K562 (cell line): ENCODE measurements around the gene CYB5D1. TPM values are rescaled to one million over a fixed set of nuclear protein-coding genes. Genes with fewer than 3 reads are reported as not detected.

ENCODE experiments used
- LCOR ChIP-seq: sonication (generic); formaldehyde crosslinking; IDR thresholded peaks from 2 replicates; pipeline ENCODE4 v1.8.0; 2022; ENCODE audit warnings: mild to moderate bottlenecking, missing genetic modification reagents
- PRPF4 ChIP-seq: fragments of 200-400 bp; formaldehyde crosslinking; IDR thresholded peaks from one replicate; pipeline ENCODE4 v1.6.1; 2017; ENCODE audit warnings: low read length, low read depth, mild to moderate bottlenecking; ENCODE audit not compliant: insufficient read depth, poor library complexity, severe bottlenecking
- polyA plus RNA-seq, 8 experiments: library from polyadenylated mRNA; depleted of rRNA in 4 of 8; stranded (reverse) in 5 of 8; unstranded in 3 of 8; fragments of >200 nt; fragmentation: Nextera tagmentation in 2 of 8; fragmentation: Illumina TruSeq in 1 of 8; extraction: Ambion mirVana in 2 of 8; extraction: Trizol in 1 of 8; gene quantifications; 2 replicates each; pipeline versions ENCODE4 v1.2.1 to v1.2.3, GENCODE V29; 2011 to 2014; ENCODE audit warnings: inconsistent platforms in 1 of 8, missing spikeins in 1 of 8
- total RNA-seq, 7 experiments: library from RNA; depleted of rRNA in 6 of 7; stranded (reverse); fragments of >200 nt in 6 of 7; fragmentation: Illumina TruSeq in 2 of 7; extraction: Trizol in 2 of 7; gene quantifications; 2 replicates each; pipeline versions ENCODE4 v1.2.1 to v1.2.3, GENCODE V29; 2011 to 2021; ENCODE audit warnings: low replicate concordance in 1 of 7
- TF ChIP-seq, protein P1 (sequence below), 2 experiments: IDR thresholded peaks in 1 of 2; conservative IDR thresholded peaks in 1 of 2; 2 replicates each; pipeline ENCODE4 v1.6.1; 2016; ENCODE audit warnings: low read depth in 2 of 2, mild to moderate bottlenecking in 1 of 2, missing compliant biosample characterization in 1 of 2, missing genetic modification characterization in 1 of 2, moderate library complexity in 1 of 2
- TF ChIP-seq, protein P2 (sequence below): fragments of 250-450 bp; sonication (Bioruptor Pico); IDR thresholded peaks from 2 replicates; pipeline ENCODE4 v1.8.0; 2022; ENCODE audit warnings: moderate library complexity, mild to moderate bottlenecking, inconsistent platforms

CYB5D1 gene
- total and polyA plus RNA-seq, 9 of the 15 experiments (the other 6 are each of a cell fraction or from before 2014, with no cell fraction given) = 2.4 to 7.9 (median 5.7) TPM

- TF ChIP-seq PRPF4 = no peak
- TF ChIP-seq, protein P1, sequence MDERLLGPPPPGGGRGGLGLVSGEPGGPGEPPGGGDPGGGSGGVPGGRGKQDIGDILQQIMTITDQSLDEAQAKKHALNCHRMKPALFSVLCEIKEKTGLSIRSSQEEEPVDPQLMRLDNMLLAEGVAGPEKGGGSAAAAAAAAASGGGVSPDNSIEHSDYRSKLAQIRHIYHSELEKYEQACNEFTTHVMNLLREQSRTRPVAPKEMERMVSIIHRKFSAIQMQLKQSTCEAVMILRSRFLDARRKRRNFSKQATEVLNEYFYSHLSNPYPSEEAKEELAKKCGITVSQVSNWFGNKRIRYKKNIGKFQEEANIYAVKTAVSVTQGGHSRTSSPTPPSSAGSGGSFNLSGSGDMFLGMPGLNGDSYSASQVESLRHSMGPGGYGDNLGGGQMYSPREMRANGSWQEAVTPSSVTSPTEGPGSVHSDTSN (CRISPR knock-in tag; IDR thresholded peaks at IDR 0.05; ENCODE audit: low read depth) = no peak
- TF ChIP-seq, protein P1 (tag; conservative IDR thresholded peaks at IDR 0.05; ENCODE audit: low read depth) = no peak
- peak; percentile 75; the same call in 1 of the 2 replicates for TF ChIP-seq LCOR
- TF ChIP-seq, protein P2, sequence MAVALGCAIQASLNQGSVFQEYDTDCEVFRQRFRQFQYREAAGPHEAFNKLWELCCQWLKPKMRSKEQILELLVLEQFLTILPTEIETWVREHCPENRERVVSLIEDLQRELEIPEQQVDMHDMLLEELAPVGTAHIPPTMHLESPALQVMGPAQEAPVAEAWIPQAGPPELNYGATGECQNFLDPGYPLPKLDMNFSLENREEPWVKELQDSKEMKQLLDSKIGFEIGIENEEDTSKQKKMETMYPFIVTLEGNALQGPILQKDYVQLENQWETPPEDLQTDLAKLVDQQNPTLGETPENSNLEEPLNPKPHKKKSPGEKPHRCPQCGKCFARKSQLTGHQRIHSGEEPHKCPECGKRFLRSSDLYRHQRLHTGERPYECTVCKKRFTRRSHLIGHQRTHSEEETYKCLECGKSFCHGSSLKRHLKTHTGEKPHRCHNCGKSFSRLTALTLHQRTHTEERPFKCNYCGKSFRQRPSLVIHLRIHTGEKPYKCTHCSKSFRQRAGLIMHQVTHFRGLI (CRISPR knock-in tag) = no peak
Observed at GRCh38 chr17:7856811-7857712, 741 bp upstream of the CYB5D1 start, which contains the start of gene NAA38 (continued).
